ENCODE data around the gene CPA4.

DNA sequence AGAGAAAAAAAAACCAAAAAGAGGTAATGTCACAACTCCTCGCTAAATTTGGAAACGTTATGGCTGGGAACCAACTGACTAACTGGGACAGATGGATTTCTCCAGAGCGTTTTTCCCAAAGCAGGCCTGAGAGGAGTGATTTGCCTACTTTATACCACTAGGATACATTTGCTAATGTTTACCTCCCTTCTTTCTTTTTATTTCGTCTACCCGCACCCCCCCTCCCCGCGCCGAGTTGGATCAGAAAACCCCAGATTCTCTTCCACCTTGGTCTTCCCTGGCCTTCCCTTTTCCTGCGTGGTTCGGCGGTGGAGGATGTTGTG lies 19.1 kb upstream of the CPA4 start:
- TF ChIP-seq, protein P1, sequence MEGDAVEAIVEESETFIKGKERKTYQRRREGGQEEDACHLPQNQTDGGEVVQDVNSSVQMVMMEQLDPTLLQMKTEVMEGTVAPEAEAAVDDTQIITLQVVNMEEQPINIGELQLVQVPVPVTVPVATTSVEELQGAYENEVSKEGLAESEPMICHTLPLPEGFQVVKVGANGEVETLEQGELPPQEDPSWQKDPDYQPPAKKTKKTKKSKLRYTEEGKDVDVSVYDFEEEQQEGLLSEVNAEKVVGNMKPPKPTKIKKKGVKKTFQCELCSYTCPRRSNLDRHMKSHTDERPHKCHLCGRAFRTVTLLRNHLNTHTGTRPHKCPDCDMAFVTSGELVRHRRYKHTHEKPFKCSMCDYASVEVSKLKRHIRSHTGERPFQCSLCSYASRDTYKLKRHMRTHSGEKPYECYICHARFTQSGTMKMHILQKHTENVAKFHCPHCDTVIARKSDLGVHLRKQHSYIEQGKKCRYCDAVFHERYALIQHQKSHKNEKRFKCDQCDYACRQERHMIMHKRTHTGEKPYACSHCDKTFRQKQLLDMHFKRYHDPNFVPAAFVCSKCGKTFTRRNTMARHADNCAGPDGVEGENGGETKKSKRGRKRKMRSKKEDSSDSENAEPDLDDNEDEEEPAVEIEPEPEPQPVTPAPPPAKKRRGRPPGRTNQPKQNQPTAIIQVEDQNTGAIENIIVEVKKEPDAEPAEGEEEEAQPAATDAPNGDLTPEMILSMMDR (IDR thresholded peaks at IDR 0.05) = no peak
- TF ChIP-seq POLR2AphosphoS5 (IDR thresholded peaks at IDR 0.05) (no peak), POLR2A (IDR thresholded peaks at IDR 0.05) (no peak), EP300 (IDR thresholded peaks at IDR 0.05) (no peak)

Measured in upper lobe of left lung (tissue), 4 donors.